Superior temporal gyrus (tissue), 1 donor: ENCODE data around the gene DMRTC1B.
"Not testable (repeated sequence)": the region's sequence is repeated elsewhere in the genome, so short reads cannot be mapped to it uniquely, and the experiment has no call there.

ENCODE experiments used
- DNase-seq: peaks from one replicate; pipeline ENCODE4 v3.0.0-alpha.2; 2016; ENCODE audit errors: extremely low spot score

DMRTC1B gene

GRCh38 chrX:72776653-72777466 lies at the start of gene DMRTC1B:
TSS of gene DMRTC1B (plus strand) at chrX:72776890. CDS start at chrX:72845136, 68,246 bp downstream.
- not testable (repeated sequence) for DNase-seq

GRCh38 chrX:72727846-72728245 lies 48.8 kb upstream of the DMRTC1B start:
- DNase-seq = no peak

- DNase-seq = not testable (repeated sequence)
Observed at GRCh38 chrX:72733636-72734035, 43.1 kb upstream of the DMRTC1B start.

- DNase-seq = no peak
Observed at GRCh38 chrX:72735561-72735960, 41.1 kb upstream of the DMRTC1B start.

- DNase-seq = not testable (repeated sequence)
Observed at GRCh38 chrX:72745546-72745945, 31.1 kb upstream of the DMRTC1B start.

GRCh38 chrX:72748545-72748944 lies 28.1 kb upstream of the DMRTC1B start:
- DNase-seq = not testable (repeated sequence)

GRCh38 chrX:72760454-72760853 lies 16.2 kb upstream of the DMRTC1B start:
- DNase-seq = not testable (repeated sequence)

- not testable (repeated sequence) for DNase-seq
Observed at GRCh38 chrX:72777467-72777790, 739 bp downstream of the DMRTC1B start.

- not testable (repeated sequence) for DNase-seq
Observed at GRCh38 chrX:72778146-72778545, 1.5 kb downstream of the DMRTC1B start.

GRCh38 chrX:72782560-72782959 lies 5.9 kb downstream of the DMRTC1B start, which contains the start of gene FAM236B:
TSS of gene FAM236B (minus strand) at chrX:72782660. CDS start at chrX:72782560, 100 bp downstream.
- not testable (repeated sequence) for DNase-seq

- DNase-seq = not testable (repeated sequence)
Observed at GRCh38 chrX:72783365-72783936, 6.8 kb downstream of the DMRTC1B start.

- DNase-seq = not testable (repeated sequence)
Observed at GRCh38 chrX:72783964-72784363, 7.3 kb downstream of the DMRTC1B start.

GRCh38 chrX:72788142-72788541 lies 11.5 kb downstream of the DMRTC1B start:
- DNase-seq = not testable (repeated sequence)

GRCh38 chrX:72790390-72790789 lies 13.7 kb downstream of the DMRTC1B start:
- not testable (repeated sequence) for DNase-seq

- not testable (repeated sequence) for DNase-seq
Observed at GRCh38 chrX:72808110-72808509, 31.4 kb downstream of the DMRTC1B start, which contains the start of gene FAM236D. TSS of gene FAM236D (minus strand) at chrX:72808210. CDS start at chrX:72808110, 100 bp downstream.

- DNase-seq = not testable (repeated sequence)
Observed at GRCh38 chrX:72830701-72831100, 54.0 kb downstream of the DMRTC1B start.

GRCh38 chrX:72837532-72837931 lies 60.8 kb downstream of the DMRTC1B start:
- not testable (repeated sequence) for DNase-seq

- DNase-seq = not testable (repeated sequence)
Observed at GRCh38 chrX:72882898-72883297, 106.2 kb downstream of the DMRTC1B start.

- DNase-seq = not testable (repeated sequence)
Observed at GRCh38 chrX:72889740-72890139, 113.0 kb downstream of the DMRTC1B start.
